NCI-H2029 treated with DMSO at 0.1 percent for 48 hours (cell line): Measurements from ENCODE around the gene MTX1.
A peak's percentile ranks its signal among the peaks of the same experiment; 100 is the strongest.
"Not testable (repeated sequence)": the region's sequence is repeated elsewhere in the genome, so short reads cannot be mapped to it uniquely, and the experiment has no call there.

ENCODE experiments used
- DNase-seq: peaks from one replicate; lab custom pipeline; 2025; lab: John Stamatoyannopoulos, UW

MTX1 gene

DNA sequence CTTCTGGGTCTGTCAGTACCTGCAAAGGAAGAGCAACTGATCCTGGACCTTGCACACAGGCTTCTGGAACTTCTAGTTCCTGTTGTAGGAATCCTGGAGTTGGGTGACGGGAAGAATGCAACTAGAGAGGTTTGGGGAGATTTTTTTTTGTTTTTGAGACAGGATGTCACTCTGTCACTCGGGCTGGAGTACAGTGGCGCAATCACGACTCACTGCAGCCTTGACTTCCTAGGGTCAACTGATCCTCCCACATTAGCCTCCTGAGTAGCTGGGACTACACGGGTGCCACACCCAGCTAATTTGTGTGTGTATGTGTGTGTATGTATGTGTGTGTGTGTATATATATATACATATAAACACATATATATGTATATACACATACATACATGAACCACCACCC lies 28.0 kb downstream of the MTX1 start:
- no peak for DNase-seq

- peak; percentile 47 for DNase-seq
Observed at GRCh38 chr1:155241069-155241679, 32.7 kb downstream of the MTX1 start.

DNA sequence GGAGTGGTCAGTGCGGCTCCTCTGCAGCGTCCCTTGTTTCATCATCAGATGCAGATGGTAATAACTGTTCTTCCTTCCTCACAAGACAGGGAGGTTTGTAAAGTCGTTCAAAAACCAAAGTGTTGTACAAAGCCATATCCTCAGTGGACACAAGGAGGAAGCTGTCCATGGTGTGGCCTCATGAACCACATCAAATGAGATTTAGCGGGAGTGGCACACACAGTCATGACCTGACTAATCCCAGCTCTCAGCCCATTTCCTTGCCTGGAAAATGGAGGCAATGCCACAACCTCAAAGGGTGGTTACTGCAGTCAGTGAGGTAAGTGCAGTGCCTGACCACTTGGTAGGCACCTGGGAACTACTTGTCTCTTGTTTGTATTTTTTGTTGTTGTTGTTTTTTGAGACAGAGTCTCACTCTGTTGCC lies 33.4 kb downstream of the MTX1 start:
- no peak for DNase-seq

- DNase-seq, result no peak
Observed at GRCh38 chr1:155242805-155243358, 34.4 kb downstream of the MTX1 start.

GRCh38 chr1:155244368-155245162 lies 36.1 kb downstream of the MTX1 start:
- peak; percentile 92 for DNase-seq

DNA sequence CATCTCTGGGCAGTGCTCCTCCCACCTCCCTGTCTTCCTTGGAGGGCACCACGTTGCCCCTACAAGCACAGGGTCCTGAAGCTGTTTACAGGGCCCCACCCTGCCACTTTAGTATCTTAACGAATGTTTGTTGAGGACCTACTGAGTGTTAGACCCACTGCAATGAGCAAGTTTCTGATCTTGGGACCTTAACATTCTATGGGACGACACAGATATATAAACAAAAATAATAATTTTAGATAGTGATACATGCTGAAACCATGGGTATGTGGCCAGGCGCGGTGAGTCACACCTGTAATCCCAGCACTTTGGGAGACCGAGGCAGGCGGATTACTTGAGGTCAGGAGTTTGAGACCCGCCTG lies 36.6 kb downstream of the MTX1 start:
- DNase-seq, result no peak

GRCh38 chr1:155246796-155247195 lies 38.3 kb downstream of the MTX1 start:
- not testable (repeated sequence) for DNase-seq

GRCh38 chr1:155247667-155248553 lies 39.4 kb downstream of the MTX1 start:
- no peak for DNase-seq

GRCh38 chr1:155250246-155250632 lies 41.7 kb downstream of the MTX1 start:
- no peak for DNase-seq

DNA sequence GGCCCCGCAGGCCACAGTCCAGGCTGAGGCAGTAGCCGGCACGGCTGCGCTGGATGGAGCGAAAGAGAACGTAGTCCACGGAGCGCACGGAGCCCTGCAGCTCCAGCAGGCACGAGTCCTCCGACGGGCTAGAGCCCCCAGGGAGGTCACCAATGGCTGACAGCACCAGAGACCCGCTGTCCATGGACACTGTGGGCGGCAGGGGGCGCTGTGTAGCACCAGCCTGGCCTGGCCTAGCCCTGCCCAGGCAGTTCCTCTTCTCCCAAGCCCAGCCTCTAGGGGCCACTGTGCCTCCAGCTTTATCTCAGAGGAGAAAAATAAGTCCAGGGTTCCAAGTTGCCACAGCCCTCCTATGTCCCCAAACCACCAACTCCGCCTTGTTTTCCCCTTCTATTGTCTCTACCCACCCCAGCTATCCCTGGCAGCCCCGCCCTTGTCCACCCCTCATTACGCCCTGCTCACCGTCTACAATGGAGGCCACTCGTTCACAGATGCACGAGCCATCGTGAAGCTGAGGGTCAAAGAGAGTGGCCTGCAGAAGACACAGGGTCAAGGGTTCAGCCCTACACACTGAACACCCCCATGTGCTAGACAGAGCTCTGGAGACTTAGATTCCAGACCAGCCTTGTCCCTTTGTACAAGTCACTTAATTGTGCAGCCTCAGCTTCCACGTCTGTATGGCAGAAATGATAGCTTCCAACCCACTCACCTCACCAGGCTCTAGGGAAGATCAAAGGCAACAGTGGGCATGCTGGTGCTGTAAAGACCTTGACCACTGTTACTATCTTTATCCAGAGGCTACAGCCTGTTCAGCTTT lies 42.3 kb downstream of the MTX1 start:
- DNase-seq, result peak; percentile 69

DNA sequence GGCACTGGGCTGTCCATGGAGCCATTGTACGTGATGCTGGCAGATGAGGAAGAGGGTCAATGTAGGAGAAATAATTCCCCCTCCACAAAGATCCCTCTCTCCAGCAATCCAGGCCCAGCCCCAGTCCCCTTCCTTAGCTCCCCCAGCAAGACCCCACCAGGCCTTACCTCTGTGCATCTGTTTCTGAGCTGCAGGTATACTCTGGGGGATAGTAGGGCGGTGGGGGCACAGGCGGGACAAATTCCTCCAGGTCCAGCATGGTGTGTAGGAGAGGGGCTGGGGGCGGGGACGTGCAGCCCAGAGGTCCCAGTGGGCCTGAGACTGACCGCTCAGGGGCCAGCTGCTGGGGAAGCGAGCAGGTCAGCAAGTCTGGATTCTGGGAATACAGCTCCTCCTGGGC lies 43.1 kb downstream of the MTX1 start:
- no peak for DNase-seq

GRCh38 chr1:155253208-155253607 lies 44.7 kb downstream of the MTX1 start:
- DNase-seq, result no peak

GRCh38 chr1:155253797-155254196 lies 45.3 kb downstream of the MTX1 start:
- DNase-seq, result no peak

DNA sequence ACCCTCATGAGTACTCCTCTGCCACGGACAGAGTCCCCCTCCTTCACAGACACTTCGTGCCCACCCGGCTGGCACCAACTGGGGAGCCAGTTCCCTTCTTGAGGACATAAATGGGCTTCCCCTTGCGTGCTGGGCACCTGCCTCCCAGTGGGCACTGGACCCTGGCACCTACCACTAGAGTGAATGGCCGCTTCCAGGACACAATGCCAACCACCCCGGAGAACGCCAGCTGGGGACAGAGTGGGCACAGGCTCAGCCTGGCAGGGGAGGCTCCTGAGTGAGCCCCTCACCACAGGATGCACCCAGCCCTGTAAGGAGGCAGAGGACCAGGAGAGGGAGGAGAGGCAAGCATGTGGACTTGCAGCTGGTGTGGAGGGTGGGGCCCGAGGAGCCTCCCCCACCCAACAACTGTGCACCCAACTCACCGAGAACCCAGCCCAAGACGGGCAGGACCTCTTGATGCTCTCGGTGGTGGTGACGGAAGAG lies 45.8 kb downstream of the MTX1 start:
- DNase-seq, result no peak

GRCh38 chr1:155254714-155255242 lies 46.3 kb downstream of the MTX1 start:
- DNase-seq, result no peak

GRCh38 chr1:155255243-155256007 lies 46.9 kb downstream of the MTX1 start, which contains the start of gene ENTREP3:
Gene ENTREP3, minus strand, starts transcription at chr1:155255483. Its CDS starts 606 bp downstream, at chr1:155254877.
- DNase-seq, result peak; percentile 44

DNA sequence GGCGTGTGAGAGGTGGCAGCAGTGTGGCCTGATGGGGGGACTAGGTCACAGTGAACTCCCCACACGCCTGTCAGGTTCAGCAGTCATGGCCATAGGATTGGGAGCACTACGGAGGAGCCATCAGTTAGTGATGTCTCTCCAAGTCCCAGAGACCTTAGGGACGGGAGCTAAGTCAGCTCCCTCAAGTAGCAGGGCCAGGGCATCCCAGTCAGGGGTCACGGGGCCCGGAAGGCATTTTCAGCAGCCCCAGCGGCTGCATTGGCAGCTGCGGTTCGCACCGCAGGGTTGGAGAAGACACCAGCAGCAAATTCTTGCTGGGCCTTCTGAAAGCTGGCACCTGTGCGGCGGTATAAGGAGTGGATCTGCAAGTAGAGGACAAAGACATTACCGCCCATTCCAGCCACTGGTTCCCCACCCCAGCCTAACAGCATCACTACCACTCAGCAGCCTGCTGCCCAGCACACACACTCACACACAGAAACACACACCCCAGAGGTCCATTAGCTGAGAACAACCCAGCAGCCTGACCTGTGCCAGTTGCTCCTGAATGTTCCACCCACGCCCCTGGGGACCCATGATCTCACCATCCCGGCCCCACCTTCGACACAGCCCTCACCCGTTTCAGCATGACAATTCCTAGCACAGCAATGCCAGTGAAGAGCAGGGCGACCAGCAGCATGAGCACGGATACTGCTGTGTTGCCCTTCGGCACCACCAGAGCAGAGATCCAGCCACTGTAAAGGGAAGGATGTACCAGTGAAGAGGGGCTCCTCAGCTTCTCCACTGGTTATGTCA lies 47.8 kb downstream of the MTX1 start:
- no peak for DNase-seq

GRCh38 chr1:155260276-155260675 lies 51.8 kb downstream of the MTX1 start:
- no peak for DNase-seq

DNA sequence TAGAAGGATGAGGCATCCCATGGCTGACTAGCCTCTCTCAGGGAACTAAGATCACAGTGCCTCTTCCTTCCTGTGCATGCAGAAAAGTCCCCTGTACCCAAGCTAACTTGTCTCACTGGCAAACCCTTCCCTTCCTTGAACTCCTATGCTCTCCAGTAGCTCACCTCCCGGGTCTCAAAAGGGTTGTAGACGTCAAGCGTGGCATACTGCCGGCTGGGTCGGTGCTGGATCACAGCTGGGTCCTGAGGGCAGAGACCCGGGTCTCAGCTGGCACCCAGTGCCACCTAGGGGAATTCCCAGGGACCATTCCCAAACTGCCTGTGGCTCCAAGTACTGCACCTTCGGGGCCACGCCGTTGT lies 53.0 kb downstream of the MTX1 start:
- no peak for DNase-seq
